ENCODE measurements around the gene CCDC149.

Gene CCDC149

GRCh38 chr4:24912252-24913118 lies at the start of gene CCDC149:
TSS of gene CCDC149 (minus strand) at chr4:24913042. CDS start at chr4:24912864, 178 bp downstream.
- no peak for DNase-seq

GRCh38 chr4:24957886-24958285 lies 45.0 kb upstream of the CCDC149 start:
- no peak for DNase-seq

- DNase-seq, result no peak
Observed at GRCh38 chr4:24956763-24957162, 43.9 kb upstream of the CCDC149 start.

DNA sequence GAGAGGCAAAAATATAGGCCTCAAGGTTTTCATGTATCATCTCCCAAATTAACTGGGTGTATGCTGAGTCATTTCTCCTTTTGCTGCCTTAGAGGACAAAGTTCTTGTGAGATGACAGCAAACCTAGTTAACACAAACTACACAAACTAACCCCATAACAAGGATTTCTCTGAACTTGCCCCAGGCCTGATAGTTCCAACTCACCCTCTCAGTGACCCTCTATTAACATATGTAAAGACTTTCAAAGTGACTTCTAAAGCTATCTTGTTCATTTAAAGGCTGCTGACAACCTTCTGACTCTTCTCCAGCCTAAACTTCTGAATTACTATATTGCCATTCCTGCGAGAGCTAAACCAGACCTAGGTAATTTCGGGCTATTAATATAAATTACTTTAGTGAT lies 43.2 kb upstream of the CCDC149 start:
- no peak for DNase-seq

DNA sequence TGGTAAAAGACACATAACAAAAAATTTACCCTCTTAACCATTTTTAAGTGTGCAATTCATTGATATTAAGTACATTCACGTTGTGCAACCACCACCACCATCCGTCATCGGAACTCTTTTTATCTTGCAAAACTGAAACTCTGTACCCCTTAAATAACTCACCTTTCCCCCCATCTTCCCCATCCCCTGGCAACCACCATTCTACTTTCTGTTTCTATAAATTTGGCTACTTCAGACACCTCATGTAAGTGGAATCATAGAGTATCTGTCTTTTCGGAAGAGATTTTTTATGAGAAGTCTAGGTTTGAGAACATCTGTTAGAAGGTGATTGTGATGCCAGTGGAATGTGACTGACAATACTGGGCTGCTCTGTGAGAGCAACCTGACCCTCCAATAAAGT lies 39.8 kb upstream of the CCDC149 start:
- no peak for DNase-seq

GRCh38 chr4:24949970-24950369 lies 37.1 kb upstream of the CCDC149 start:
- DNase-seq, result no peak

DNA sequence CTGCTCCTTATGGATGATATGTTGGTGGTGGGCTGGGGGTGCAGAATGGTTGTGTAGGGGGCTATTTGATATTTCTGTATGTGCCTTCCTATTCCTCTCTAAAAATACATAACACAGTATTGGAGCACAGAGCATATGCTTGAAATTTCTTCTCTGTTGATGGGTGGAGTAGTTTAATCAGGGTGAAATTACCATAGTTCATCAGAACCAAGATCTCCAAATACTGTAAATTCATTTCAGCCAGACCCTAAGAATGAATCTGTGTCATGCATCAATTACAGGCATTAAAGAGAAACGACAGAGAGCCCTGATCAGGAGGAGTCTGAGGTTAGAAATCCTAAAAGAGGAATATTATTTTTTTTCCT lies 25.1 kb upstream of the CCDC149 start:
- no peak for DNase-seq

DNA sequence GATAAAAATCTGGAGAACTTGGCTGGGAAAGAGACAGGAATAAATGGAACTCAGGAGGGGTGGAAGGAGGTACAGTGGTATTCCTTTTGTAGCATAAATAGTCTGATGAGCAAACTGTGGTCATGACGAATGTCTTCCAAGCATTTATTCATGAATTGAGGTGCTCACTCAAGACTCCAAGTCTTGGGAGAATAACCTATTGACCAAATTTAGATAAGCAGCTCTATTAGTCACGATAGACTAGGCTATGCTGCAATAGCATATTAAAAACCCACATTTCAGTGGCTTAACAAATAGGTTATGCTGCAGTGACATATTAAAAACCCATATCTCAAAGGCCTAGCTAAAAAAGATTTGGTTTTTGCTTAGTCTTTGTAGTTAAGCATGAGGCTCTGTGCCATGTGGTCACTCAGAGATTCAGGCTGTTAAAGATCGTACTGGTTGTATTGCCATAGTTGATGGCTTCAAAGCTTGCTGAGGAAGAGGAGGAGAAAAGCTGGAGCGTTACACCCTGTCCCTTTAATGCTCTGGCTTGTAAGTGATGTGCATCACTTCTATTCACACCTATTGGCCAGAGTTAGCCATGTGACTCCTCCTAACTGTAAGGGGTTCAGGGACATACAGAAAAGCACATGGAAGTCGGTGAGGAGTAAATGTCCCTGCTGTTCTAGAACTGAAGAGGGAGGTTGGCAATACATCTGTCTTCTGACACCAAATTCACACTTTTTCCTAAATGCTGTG lies 24.5 kb upstream of the CCDC149 start:
- no peak for DNase-seq

DNA sequence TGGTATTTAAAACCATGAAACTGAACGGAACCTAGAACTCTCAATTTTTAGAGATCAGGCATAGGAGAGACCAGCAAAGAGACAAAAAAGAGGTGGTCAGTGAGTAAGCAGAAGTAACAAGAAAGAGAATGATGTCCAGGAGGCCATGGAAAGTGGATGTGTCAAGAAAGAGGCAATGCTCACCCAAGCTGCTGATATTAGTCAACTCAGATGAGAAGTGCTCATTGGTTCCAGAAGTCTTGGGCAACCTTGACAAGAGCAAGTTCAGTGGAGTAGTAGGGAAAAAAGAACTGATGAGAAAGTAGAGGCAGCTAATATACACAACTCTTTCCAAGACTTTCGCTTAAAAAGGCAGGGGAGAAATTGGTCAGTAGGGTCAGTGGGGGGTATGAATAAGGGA lies 23.0 kb upstream of the CCDC149 start:
- no peak for DNase-seq

GRCh38 chr4:24934311-24934710 lies 21.5 kb upstream of the CCDC149 start:
- no peak for DNase-seq

GRCh38 chr4:24933684-24934275 lies 20.9 kb upstream of the CCDC149 start:
- DNase-seq, result no peak

DNA sequence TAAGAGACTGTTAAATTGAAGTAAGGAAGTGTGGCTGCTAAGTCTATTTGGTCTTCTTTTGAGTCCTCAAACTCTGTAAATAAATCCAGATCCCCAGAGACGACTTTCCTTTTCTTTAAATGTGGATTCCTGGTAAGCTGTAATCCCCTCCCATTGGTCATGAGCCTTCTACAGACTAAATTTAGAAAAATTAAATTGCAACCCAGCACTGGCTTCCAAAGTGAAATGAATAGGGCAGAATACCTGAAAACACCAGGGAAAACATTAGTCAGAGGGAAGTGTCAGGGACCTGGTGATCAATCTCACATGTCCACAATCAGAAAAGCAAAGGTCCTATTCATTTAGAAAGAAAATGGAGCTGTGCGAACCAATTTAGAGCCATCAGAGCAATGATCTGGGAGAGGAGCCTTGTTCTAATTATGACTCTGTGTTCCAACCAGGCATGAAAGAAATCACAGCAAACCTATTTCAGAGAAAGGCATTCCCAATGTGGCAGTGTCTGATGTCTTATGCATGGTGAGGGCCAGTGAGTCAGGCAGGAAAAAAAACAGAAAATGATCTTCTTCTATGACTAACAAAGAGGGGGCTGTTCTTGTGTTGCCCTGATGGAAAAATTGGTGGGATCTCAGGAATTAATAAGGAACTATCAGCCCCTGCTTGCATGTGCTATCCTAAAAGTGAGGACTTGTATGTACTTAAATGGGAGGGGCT lies 19.8 kb upstream of the CCDC149 start:
- no peak for DNase-seq

GRCh38 chr4:24930151-24930550 lies 17.3 kb upstream of the CCDC149 start:
- DNase-seq, result no peak

DNA sequence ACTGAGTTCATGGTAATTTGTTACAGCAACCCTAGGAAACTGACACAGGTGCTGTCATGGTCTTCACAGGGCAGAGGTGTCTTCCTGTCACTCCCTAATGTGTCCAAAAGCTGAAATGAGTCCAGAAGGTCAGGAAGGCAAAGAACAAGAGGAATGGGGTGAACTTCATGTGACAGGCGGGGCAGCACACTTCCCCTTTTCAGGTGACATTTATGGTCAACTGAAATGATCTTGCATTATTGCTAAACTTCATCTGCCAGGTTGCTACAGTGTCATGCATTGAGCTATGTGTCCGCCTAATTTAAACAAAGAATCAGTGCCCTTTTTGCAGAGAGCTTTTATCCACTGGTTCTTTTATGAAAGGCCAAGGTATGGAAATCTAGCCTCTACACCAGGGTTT lies 15.9 kb upstream of the CCDC149 start:
- no peak for DNase-seq

GRCh38 chr4:24927049-24927448 lies 14.2 kb upstream of the CCDC149 start:
- no peak for DNase-seq

DNA sequence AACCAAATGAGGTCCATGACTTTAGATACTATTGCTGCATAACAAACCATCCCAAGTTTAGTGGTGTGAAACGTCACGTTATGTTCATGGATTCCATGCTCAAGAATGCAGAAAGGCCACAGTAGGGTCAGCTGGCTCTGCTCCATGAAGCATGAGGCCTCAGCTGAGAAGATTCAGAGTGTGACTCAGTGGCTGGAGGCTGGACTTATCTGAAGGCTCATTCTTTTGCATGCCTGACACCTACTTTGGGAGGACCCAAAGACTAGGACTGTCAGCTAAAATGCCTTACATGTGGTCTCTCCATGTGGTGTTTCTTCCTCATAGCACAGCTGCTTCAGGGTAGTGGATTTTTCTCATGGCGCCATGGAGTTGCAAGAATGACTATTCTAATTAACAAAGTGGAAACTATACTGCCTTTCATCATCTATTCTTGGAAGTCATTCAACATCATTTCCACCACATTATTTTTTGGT lies 11.5 kb upstream of the CCDC149 start:
- no peak for DNase-seq

- no peak for DNase-seq
Observed at GRCh38 chr4:24923550-24923949, 10.7 kb upstream of the CCDC149 start.

DNA sequence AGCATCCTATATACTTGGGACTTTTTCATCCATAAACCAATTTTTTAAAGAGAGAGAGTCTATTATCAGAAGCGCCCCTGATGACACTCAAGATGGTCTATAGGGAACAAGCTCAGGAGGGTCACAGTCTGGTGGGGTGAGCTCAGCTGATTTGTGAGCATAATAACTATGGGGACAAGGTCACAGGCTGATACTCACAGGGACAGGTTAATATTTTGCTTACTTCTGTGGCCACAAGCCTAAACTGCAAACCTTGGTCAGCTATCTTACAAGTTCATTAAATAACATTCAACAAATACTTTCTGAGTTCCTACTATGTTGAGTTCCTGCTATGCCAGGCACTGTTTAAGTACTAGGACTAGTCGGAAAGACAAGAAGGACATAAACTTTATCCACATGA lies 10.2 kb upstream of the CCDC149 start:
- DNase-seq, result no peak

GRCh38 chr4:24922416-24922815 lies 9.6 kb upstream of the CCDC149 start:
- DNase-seq, result no peak

DNA sequence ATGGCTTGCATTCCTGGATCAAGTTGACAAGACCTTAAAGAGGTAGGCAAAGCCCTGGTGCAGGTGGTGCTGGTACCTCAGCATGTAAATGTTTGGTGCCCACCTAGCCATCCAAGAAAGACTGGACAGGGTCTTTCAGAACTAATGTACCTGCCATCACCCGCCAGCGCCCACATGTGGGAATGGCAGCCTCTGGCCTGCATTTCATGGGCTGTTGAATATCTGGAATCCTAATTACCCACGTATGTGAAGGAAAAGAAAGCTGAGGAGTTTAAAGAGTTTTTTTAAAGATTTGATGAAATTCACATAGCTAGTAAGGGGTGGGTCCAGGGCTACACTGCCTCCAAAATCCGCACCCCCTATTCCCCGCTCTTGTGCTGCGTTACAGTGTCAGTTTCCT lies 8.6 kb upstream of the CCDC149 start:
- DNase-seq, result no peak

DNA sequence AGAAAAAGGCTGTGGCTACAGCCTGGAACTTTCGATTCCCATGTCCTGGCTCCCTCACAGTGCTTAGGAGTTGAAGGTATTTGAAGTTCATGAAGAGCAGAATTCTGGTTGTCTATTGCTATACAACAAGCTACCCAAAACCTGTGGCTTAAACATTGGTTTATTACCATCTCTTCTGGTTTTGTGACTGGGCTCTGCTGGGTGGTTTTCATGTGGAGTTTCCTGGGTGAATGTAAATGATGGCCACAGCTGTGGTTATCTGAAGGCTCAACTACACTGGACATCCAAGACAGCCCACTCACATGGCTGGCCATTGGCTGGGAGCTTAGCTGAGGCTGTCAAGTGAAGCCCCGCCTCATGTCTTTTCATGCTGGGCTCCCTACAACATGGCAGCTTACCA lies 7.2 kb upstream of the CCDC149 start:
- no peak for DNase-seq

DNA sequence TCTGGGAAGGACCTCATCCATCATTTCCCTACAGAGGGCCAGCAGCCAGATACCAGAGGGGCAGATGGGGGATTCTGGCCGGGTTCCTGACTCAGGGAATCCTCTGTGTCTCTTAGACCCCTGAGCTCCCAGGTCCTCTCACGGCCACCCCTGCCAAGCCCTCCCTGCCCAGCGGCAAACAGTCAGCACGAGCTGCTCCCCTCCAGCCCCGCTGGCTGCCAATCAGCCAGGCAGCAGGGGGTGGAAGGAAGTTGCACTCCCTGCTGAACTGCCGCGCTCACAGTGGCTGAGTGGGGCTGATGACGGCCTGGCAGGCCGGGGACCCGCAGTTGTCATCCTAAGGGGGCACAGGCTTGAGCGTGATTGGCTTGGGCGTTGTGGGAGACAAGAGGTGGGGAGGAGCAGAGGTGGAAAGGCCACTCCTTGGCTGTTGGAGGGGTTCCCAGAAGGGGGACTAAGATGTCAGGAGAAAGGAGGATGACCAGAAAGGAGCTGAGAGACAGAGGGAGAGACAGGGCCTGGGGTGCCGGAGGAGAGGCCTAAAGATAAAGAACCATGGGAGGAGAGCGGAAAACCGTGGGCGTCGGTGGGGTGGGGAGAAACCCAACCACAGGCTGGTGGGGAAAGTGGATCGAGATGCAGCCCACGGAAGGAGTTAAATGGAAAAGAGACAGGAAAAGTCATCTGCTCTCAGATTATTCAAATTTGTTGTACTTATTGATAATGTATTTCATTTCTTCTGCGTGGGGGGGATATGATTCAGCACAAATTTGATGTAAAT lies 4.4 kb upstream of the CCDC149 start:
- no peak for DNase-seq

Measured in CD4-positive, alpha-beta T cell treated with Interleukin-17A for 4 hours (primary cell).